OCI-LY1 (cell line): ENCODE measurements around the gene CRYGC.
A peak's percentile ranks its signal among the peaks of the same experiment; 100 is the strongest.

Experiments
- H2AFZ ChIP-seq: fragments of 200-600 bp; sonication (generic), shearing (Covaris generic); 2 replicates; pipeline ENCODE4 v1.6.0; 2014; ENCODE audit warnings: antibody characterized with exemption, mild to moderate bottlenecking, low read length
- H3F3A ChIP-seq: fragments of 200-600 bp; sonication (generic), shearing (Covaris generic); 2 replicates; pipeline ENCODE4 v1.6.0; 2014; ENCODE audit warnings: mild to moderate bottlenecking, antibody characterized with exemption, low read length, moderate library complexity; ENCODE audit not compliant: insufficient read depth
- H3K27ac ChIP-seq: fragments of 200-600 bp; sonication (generic); 2 replicates; pipeline ENCODE4 v1.5.1; 2014; ENCODE audit warnings: low read length, mixed run types, mild to moderate bottlenecking, low read depth; ENCODE audit not compliant: poor library complexity, severe bottlenecking
- H3K27me3 ChIP-seq: fragments of 200-600 bp; sonication (generic); 2 replicates; pipeline ENCODE4 v1.6.0; 2014; ENCODE audit warnings: antibody characterized with exemption, mild to moderate bottlenecking, low read length, moderate library complexity; ENCODE audit not compliant: insufficient read depth
- H3K36me3 ChIP-seq: fragments of 200-600 bp; sonication (generic); 2 replicates; pipeline ENCODE4 v1.6.1; 2014; ENCODE audit warnings: mild to moderate bottlenecking, antibody characterized with exemption, low read length, moderate library complexity, mixed read lengths; ENCODE audit not compliant: insufficient read depth
- H3K4me1 ChIP-seq: fragments of 200-600 bp; sonication (generic); 2 replicates; pipeline ENCODE4 v1.5.1; 2014; ENCODE audit warnings: mild to moderate bottlenecking, low read length, moderate library complexity; ENCODE audit not compliant: insufficient read depth, severe bottlenecking
- H3K4me2 ChIP-seq: fragments of 200-600 bp; sonication (generic), shearing (Covaris generic); 2 replicates; pipeline ENCODE4 v1.6.1; 2014; ENCODE audit warnings: low read length
- H3K4me3 ChIP-seq: fragments of 200-600 bp; sonication (generic); 2 replicates; pipeline ENCODE4 v1.5.1; 2014; ENCODE audit warnings: low read length, low read depth, mild to moderate bottlenecking, mixed read lengths; ENCODE audit not compliant: poor library complexity, severe bottlenecking
- H3K79me2 ChIP-seq: fragments of 200-600 bp; shearing (Covaris generic); 2 replicates; pipeline ENCODE4 v1.6.1; 2016; ENCODE audit warnings: mixed run types, low read length, mixed read lengths; ENCODE audit not compliant: insufficient read depth
- H3K9ac ChIP-seq: fragments of 200-600 bp; sonication (generic), shearing (Covaris generic); 2 replicates; pipeline ENCODE4 v1.6.1; 2014; ENCODE audit warnings: mild to moderate bottlenecking, low read length, mixed read lengths
- H3K9me2 ChIP-seq: fragments of 200-600 bp; sonication (generic), shearing (Covaris generic); 2 replicates; pipeline ENCODE4 v1.6.1; 2014; ENCODE audit warnings: low read depth, mild to moderate bottlenecking, low read length, mixed read lengths
- H3K9me3 ChIP-seq: fragments of 200-600 bp; shearing (Covaris generic); 2 replicates; pipeline ENCODE4 v1.6.1; 2014; ENCODE audit warnings: low read length, mixed read lengths
- H4K20me1 ChIP-seq: fragments of 200-600 bp; sonication (generic), shearing (Covaris generic); 2 replicates; pipeline ENCODE4 v1.6.0; 2016; ENCODE audit warnings: mild to moderate bottlenecking, low read length; ENCODE audit not compliant: insufficient read depth
- CTCF ChIP-seq: fragments of 200-600 bp; sonication (generic), shearing (Covaris generic); IDR thresholded peaks from 2 replicates; pipeline ENCODE4 v1.5.1; 2017; ENCODE audit warnings: mild to moderate bottlenecking, antibody characterized with exemption, low read length, moderate library complexity, mixed read lengths
- EZH2 ChIP-seq: fragments of 200-600 bp; sonication (generic), shearing (Covaris generic); IDR thresholded peaks from 2 replicates; pipeline ENCODE4 v1.8.0; 2017; ENCODE audit warnings: borderline replicate concordance, mixed run types, mild to moderate bottlenecking, antibody characterized with exemption, low read length, moderate library complexity, mixed read lengths

Gene CRYGC

DNA sequence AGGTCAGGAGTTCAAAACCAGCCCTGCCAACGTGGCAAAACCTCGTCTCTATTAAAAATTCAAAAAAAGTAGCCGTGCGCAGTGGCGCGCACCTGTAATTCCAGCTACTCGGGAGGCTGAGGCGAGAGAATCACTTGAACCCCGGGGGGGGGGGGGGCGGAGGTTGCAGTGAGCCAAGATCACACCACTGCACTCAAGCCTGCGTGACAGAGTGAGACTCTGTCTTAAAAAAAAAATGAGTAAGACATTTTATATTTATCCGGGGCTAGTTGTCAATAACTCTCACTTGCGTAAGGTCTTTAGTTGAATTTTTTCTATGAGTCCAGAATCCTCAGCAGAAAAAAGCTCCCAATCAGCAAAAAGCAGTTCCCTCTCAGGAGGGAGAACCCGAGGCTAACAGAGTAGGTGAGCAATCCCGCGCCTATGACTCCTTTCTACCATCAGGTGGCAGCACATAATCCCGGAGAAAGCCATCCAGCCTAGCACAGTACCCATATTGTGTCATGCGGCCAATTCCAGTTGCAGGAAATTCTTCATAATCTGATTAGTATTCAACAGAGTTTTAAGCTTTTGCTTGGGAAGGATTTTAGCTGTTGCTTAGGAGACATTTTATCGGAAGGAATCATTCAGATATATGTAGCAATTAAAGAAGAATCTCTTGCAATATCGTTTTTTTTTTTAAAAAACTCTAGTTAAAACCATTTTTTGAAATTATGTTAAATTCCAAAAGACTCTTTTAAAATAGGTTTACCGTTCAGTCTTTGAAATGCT is 45.6 kb upstream of the CRYGC start:
- Histone ChIP-seq H3K9me3 (no peaks in the 10 kb centered on the region), H3K4me3 (no peak overlapping the region), H3K36me3 (no peaks in the 10 kb centered on the region), H3K4me2 (no peak overlapping the region), H4K20me1 (no peaks in the 10 kb centered on the region), H3K9ac (no peak overlapping the region), H3K9me2 (no peaks in the 10 kb centered on the region), H3F3A (no peaks in the 10 kb centered on the region), H3K27ac (no peak overlapping the region), H3K4me1 (no peaks in the 10 kb centered on the region), H2AFZ (no peak overlapping the region), H3K79me2 (no peaks in the 10 kb centered on the region), H3K27me3 (no peaks in the 10 kb centered on the region)
- TF ChIP-seq CTCF, result peak; percentile 84
- TF ChIP-seq EZH2, result no peak

DNA sequence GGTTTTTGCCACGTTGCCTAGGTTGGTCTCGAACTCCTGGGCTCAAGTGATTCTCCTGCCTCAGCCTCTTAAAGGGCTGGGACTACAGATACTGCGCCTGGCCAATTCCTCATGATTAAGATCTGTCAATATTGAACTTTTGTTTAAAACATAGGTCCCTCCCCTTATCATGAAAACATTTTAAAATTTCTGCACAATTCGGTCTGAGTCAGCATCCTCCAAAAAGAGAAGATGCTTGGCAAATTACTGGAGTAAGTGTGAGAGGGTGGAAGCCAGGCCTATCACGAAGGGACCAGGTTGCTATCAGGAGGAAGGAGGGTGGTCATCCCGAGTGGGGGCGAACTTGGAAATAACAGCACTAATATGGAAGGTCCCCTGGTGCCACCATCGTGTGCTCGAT is 44.5 kb upstream of the CRYGC start:
- Histone ChIP-seq H3K79me2 (no peaks in the 10 kb centered on the region), H2AFZ (no peak overlapping the region), H4K20me1 (no peaks in the 10 kb centered on the region), H3K27ac (no peak overlapping the region), H3F3A (no peaks in the 10 kb centered on the region), H3K9me3 (no peaks in the 10 kb centered on the region), H3K9me2 (no peaks in the 10 kb centered on the region), H3K4me2 (no peak overlapping the region), H3K27me3 (no peaks in the 10 kb centered on the region), H3K9ac (no peak overlapping the region), H3K36me3 (no peaks in the 10 kb centered on the region), H3K4me3 (no peak overlapping the region), H3K4me1 (no peaks in the 10 kb centered on the region)
- no peak for TF ChIP-seq EZH2
- TF ChIP-seq CTCF, result no peak

- H2AFZ ChIP-seq, result no peak overlapping the region
- no peak overlapping the region for H3K4me3 ChIP-seq
- H3K79me2 ChIP-seq, result no peaks in the 10 kb centered on the region
- no peaks in the 10 kb centered on the region for H3F3A ChIP-seq
- no peak overlapping the region for H3K27ac ChIP-seq
- TF ChIP-seq CTCF (no peak), EZH2 (no peak)
- H3K9me3 ChIP-seq, result no peaks in the 10 kb centered on the region
- H4K20me1 ChIP-seq, result no peaks in the 10 kb centered on the region
- no peak overlapping the region for H3K4me2 ChIP-seq
- no peaks in the 10 kb centered on the region for H3K4me1 ChIP-seq
- no peaks in the 10 kb centered on the region for H3K36me3 ChIP-seq
- H3K9ac ChIP-seq, result no peak overlapping the region
- no peaks in the 10 kb centered on the region for H3K9me2 ChIP-seq
- no peaks in the 10 kb centered on the region for H3K27me3 ChIP-seq
Measured at GRCh38 chr2:208172125-208172524, 42.5 kb upstream of the CRYGC start.
